ENCODE results near the gene ZDHHC14.

Gene ZDHHC14

GRCh38 chr6:157652601-157653363 is 271.8 kb downstream of the ZDHHC14 start:
- DNase-seq = no peak

GRCh38 chr6:157653521-157653920 is 272.5 kb downstream of the ZDHHC14 start:
- no peak for DNase-seq

GRCh38 chr6:157655139-157655538 is 274.1 kb downstream of the ZDHHC14 start:
- DNase-seq = no peak

DNA sequence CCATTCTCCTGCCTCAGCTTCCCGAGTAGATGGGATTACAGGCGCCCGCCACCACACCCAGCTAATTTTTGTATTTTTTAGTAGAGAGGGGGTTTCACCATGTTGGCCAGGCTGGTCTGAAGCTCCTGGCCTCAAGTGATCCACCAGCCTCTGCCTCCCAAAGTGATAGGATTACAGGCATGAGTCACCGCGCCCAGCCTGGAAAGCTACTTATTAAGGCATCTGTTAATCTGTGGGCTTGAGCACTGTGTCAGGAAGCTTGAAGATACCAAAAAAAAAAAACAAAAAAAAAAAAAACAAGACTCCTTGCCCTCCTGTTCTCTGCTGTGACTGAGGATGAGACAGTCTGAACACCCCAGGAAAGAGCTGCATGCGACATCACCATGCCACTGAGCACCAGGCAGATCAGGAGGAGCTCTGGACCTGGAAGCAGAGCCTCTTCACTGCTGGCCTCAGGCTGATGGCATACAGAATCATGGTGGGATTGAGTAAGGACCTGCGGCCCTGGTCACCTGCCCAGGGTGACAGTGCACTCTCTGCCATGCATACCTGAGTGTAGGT is 275.5 kb downstream of the ZDHHC14 start:
- DNase-seq = no peak

- no peak for DNase-seq
Measured at GRCh38 chr6:157657754-157658153, 276.8 kb downstream of the ZDHHC14 start.

- DNase-seq = no peak
Measured at GRCh38 chr6:157658301-157658700, 277.3 kb downstream of the ZDHHC14 start.

DNA sequence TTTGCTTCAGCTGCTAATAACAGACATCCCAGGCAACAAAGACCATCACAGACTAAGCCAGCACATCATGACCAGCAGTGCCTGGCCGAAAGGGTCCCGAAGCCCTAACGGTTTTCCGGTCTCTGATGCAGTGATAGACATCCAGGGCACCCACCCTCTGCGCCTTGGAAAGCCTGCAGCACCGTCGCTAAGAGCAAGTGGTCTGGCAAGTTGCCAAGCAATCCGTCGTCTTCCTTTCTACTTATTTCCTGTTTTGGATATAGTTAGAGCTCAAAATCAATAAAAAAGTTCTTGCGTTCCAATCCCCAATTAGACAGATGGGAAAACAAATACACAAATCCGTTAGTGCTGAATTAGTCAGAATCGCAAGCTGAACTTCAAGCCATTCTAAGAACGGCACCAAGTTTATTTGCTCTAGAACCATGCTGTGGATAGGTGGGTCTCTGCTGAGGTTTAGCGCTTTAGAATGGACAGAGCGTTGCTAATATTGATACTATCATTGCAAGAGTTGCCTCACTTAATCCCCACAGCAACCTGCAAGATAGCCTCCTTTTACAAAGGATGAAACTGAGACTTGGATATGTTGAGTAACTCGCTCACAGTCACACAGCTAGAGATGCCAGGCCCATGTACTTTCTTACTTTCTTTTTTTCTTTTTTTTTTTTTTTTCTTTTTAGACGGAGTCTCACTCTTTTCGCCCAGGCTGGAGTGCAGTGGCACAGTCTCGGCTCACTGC is 278.7 kb downstream of the ZDHHC14 start:
- no peak for DNase-seq

DNA sequence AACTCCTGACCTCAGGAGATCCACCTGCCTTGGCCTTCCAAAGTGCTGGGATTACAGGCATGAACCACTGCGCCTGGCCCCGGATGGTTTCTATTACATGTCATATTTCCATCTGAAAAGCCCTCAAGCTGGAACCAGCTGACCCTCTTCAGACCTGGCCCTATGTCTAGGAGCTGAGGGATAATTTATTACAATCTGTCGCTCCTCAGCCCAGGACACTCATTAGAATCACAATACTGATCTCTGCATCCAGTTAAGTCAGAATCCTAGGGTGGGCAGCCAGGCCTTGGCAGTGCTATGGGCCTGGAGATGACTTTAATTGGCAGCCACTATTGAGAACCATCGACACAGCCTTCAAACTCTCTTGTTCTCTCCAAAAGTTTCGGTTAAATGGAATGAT is 279.4 kb downstream of the ZDHHC14 start:
- DNase-seq = no peak

DNA sequence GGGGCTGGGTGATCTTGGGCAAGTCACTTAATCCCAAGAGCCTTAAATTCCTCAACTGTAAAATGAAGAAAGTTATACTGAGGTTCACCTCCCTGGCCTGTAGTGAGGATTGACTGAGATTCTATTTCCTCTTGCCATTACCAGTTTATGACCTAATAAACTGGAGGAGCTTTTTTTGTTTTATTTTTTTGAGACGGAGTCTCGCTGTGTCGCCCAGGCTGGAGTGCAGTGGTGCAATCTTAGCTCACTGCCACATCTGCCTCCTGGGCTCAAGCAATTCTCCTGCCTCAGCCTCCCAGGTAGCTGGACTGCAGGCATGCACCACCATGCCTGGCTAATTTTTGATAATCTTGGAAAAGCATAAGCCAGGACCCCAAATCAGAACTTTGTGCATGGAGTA is 280.7 kb downstream of the ZDHHC14 start:
- DNase-seq = no peak

DNA sequence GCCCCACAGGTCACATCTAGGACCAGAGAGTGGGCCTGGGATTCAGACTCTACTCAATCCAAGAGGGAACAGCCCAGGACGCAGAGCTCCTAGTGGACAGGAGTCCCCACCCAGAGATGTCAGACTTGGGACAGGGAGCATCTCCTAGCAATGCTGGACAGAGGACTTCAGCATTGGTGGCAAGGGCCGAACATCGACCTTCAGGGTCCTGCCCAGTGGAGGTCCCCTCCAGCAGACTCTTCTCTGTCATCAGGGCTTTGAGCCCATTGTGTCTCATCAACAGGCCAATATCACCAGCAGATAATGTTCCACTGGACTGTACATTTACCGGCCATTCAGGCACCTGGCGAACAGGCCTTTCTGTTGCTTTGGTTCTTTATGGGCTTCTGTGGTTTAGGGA is 282.3 kb downstream of the ZDHHC14 start:
- no peak for DNase-seq

- no peak for DNase-seq
Measured at GRCh38 chr6:157665180-157665579, 284.2 kb downstream of the ZDHHC14 start.

DNA sequence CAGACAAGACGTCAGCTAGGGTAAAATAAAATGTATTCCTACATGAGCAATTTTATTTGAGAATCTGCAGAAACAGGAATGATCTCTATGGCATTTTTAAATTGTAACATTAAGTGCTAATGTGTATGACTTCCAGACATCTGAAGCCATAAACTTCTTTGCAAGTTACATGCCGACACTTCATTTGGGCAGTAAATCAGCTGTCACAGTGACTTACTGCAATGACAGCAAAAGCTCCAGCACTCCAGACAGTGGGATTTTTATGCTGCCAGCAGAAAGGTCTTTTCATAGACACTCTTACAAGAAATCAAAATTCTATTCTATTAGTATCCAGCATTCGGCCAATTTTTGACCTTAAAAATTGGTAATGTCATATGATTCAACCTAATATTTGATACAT is 285.7 kb downstream of the ZDHHC14 start:
- no peak for DNase-seq

- peak; percentile 62 for DNase-seq
Measured at GRCh38 chr6:157667211-157668008, 286.4 kb downstream of the ZDHHC14 start.

GRCh38 chr6:157668009-157668401 is 287.0 kb downstream of the ZDHHC14 start:
- no peak for DNase-seq

- DNase-seq = no peak
Measured at GRCh38 chr6:157668713-157669112, 287.7 kb downstream of the ZDHHC14 start.

DNA sequence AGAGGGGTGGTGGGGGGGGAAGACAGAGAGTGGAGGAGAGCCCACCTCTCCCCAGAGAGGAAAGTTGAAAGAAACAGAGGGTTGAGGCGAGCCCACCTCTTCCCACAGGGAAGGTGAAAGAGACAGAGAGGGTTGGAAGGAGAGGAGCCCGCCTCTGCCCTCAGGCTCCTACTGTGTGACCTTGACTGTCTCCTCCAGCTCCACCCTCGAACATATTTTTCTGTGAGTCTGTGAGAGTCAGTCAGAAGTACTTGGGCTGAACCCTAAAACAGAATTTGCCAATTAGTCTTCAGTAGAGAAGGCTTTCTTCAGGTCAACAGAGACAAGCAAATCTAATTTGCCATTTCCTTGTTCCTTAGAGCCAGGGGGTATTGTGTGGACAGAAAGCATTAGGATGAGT is 288.3 kb downstream of the ZDHHC14 start:
- no peak for DNase-seq

GRCh38 chr6:157669747-157670216 is 288.8 kb downstream of the ZDHHC14 start:
- no peak for DNase-seq

DNA sequence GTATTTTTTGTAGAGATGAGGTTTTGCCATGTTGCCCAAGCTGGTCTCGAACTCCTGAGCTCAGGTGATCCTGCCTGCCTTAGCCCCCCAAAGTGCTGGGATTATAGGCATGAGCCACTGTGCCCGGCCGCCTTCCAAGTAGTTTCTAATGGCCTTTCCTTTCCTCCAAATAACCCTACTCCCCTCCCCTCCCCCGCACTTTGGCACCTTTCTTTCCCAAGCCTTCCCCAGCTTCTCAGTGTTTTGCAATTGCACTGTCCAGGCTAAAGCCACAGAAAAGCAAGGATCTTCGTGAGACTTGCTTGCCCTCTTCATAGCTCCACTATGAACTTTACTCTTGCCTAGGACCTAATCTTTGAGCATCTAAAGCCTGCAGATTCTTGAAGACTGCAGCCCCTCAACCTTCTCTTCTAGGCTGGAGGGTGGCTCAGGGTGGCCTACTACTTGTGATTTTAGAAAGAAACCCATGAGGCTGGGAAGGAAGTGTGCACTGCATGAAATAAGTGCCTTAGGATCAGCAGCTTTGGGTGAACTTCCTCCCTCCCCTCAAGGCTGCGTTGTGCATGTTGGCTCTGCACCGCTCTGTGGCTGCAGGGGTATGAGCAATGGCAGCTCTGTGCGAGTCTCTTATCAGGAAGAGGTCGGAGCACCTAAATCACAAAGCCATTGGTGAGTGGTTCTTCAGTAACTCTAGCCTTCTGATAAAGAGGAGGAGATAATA is 289.6 kb downstream of the ZDHHC14 start:
- DNase-seq = no peak

- no peak for DNase-seq
Measured at GRCh38 chr6:157672726-157673412, 291.9 kb downstream of the ZDHHC14 start.

- no peak for DNase-seq
Measured at GRCh38 chr6:157673596-157673995, 292.6 kb downstream of the ZDHHC14 start.

DNA sequence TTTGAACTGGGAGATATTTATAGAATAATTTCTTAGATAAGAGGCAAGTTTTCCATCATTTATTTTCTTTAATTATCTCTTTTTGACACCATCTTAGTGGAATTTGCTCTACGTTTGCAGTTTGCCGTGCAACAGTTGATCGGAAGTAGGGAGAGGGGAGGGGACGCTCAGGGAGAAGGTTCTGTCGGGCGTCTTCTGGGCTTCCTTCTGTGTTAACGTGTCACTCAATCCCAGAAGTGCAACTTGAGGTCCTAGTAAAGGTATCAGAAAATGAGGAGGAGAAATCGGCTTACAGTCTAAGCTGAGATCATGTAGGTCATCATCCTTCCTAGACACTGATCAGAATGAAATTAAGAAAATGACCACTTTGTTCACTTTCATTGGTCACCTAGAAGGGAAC is 293.1 kb downstream of the ZDHHC14 start:
- no peak for DNase-seq

DNA sequence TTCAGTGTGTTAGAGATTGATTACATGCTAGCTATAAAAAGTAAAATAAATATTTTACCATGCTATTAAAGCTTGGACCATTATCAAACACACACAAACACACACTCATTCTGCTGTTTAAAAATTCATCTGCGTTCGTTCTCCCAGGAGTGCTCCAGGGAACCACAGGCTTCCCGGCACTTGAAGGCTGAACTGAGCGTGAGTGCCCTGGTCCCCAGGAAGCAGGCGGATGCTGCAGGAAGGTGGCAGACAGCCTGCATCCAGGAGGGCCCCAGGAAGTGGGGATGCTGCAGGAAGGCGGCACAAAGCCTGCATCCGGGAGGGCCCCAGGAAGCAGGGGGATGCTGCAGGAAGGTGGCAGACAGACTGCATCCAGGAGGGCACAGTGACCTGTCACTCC is 294.8 kb downstream of the ZDHHC14 start:
- DNase-seq = no peak
